Fibroblast of lung (primary cell): ENCODE measurements around the gene ICE1. TPM values are rescaled to one million over a fixed set of nuclear protein-coding genes. Genes with fewer than 3 reads are reported as not detected.

Experiments used
- DNase-seq, 2 donors: peaks; one replicate each; pipeline versions ENCODE4 v3.0.0 to v3.0.0-alpha.2; 2010; ENCODE audit warnings: low read depth in 2 of 2
- H2AFZ ChIP-seq: 2 replicates; pipeline ENCODE4 v1.5.1; 2012; ENCODE audit warnings: low read length, control low read depth, inconsistent platforms
- H3K27ac ChIP-seq: 2 replicates; pipeline ENCODE4 v1.5.1; 2011; ENCODE audit warnings: low read length, control low read depth; ENCODE audit not compliant: insufficient read depth
- H3K27me3 ChIP-seq: 2 replicates; pipeline ENCODE4 v1.5.1; 2011; ENCODE audit warnings: mild to moderate bottlenecking, low read length; ENCODE audit not compliant: control insufficient read depth, insufficient read depth
- H3K36me3 ChIP-seq: 2 replicates; pipeline ENCODE4 v1.5.1; 2011; ENCODE audit warnings: low read length; ENCODE audit not compliant: control insufficient read depth, insufficient read depth
- H3K4me1 ChIP-seq: 2 replicates; pipeline ENCODE4 v1.5.1; 2011; ENCODE audit warnings: low read length; ENCODE audit not compliant: control insufficient read depth, insufficient read depth; ENCODE audit errors: extremely low read depth
- H3K4me2 ChIP-seq: 2 replicates; pipeline ENCODE4 v1.5.1; 2011; ENCODE audit warnings: low read length, control low read depth; ENCODE audit not compliant: insufficient read depth; ENCODE audit errors: extremely low read depth
- H3K4me3 ChIP-seq, 4 experiments: fragments of 200-600 bp in 1 of 4; sonication (generic) in 1 of 4; replicated peaks in 1 of 4; 2 replicates each; pipeline ENCODE4 v1.5.1; 2011 to 2016; ENCODE audit warnings: low read length in 4 of 4, low read depth in 3 of 4, mild to moderate bottlenecking in 3 of 4, control low read depth in 2 of 4, inconsistent platforms in 1 of 4, mixed read lengths in 1 of 4; ENCODE audit not compliant: insufficient read depth in 1 of 4; ENCODE audit errors: control extremely low read depth in 1 of 4
- H3K79me2 ChIP-seq: 2 replicates; pipeline ENCODE4 v1.5.1; 2012; ENCODE audit warnings: mild to moderate bottlenecking, low read length, inconsistent platforms; ENCODE audit not compliant: control insufficient read depth, insufficient read depth
- H3K9ac ChIP-seq: 2 replicates; pipeline ENCODE4 v1.5.1; 2011; ENCODE audit warnings: mild to moderate bottlenecking, low read length, control low read depth; ENCODE audit not compliant: insufficient read depth
- H3K9me3 ChIP-seq: 2 replicates; pipeline ENCODE4 v1.5.1; 2012; ENCODE audit warnings: low read depth, low read length; ENCODE audit not compliant: control insufficient read depth, insufficient read depth
- H4K20me1 ChIP-seq: 2 replicates; pipeline ENCODE4 v1.5.1; 2011; ENCODE audit warnings: low read length; ENCODE audit not compliant: control insufficient read depth, insufficient read depth; ENCODE audit errors: extremely low read depth
- EZH2 ChIP-seq: IDR thresholded peaks from 2 replicates; pipeline ENCODE4 v1.5.1; 2012; ENCODE audit warnings: low read length, control low read depth, mild to moderate bottlenecking; ENCODE audit errors: missing control alignments
- polyA plus RNA-seq, 2 donors: library from polyadenylated mRNA; depleted of rRNA in 1 of 2; stranded (reverse) in 1 of 2; unstranded in 1 of 2; fragments of >200 nt; gene quantifications; 2 replicates each; pipeline ENCODE4 v1.2.1, GENCODE V29; 2011 to 2012; ENCODE audit warnings: missing spikeins in 1 of 2
- total RNA-seq: library from RNA; depleted of rRNA; stranded (reverse); fragments of >200 nt; gene quantifications from 2 replicates; pipeline ENCODE4 v1.2.1, GENCODE V29; 2014
- TF ChIP-seq, protein P1 (sequence below), 2 donors: IDR thresholded peaks in 1 of 2; conservative IDR thresholded peaks in 1 of 2; 1 replicate in 1 of 2; 2 replicates in 1 of 2; pipeline ENCODE4 v1.5.1; 2011 to 2012; ENCODE audit warnings: low read length in 2 of 2, control low read depth in 1 of 2, inconsistent platforms in 1 of 2, low read depth in 1 of 2, mild to moderate bottlenecking in 1 of 2

The ICE1 gene
- total and polyA plus RNA-seq, 2 donors (not counting 1 experiment from before 2014, with no cell fraction given), result 17.6 to 24.4 TPM

DNA sequence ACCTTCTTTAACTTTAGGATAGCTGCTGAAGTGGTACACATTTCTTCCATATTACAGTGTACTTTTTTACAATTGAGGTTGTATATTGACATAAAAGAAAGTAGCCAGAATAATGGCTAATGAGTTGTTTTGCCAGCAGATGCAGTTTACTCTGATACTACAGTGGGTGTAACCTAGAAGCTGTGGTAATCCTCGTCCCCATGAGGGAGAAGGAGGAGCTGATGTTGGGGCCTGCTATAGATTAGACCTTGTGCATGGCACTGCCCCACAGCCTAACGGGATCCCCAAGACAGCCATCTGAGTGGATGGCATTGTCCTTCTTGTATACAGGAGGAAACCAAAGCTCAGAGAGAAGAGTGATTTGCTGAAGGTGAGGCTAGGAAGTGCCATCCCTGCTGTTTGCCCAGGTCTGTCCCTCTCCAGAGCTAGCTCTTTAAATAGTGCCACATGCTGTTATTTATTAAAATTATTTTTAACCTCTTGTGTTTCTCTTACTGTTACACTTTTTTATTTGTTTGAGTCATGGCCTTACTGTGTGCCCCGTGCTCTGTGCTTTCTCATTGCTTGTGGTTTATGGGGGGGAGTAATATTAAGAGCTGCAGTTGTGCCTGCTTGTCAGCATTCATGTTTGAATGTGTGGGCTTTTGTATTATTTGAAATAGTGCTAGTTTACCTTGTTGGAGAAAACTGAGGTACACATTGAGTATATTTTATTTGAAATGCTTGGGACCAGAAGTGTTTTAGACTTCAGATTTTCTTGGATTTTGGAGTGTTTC is 65.3 kb downstream of the ICE1 start:
- no peak overlapping the region for H3K9ac ChIP-seq
- H3K4me1 ChIP-seq, result no peaks in the 10 kb centered on the region
- no peak overlapping the region for H3K4me3 ChIP-seq
- H3K27me3 ChIP-seq, result no peaks in the 10 kb centered on the region
- no peak overlapping the region for H2AFZ ChIP-seq
- no peak for DNase-seq
- no peaks in the 10 kb centered on the region for H3K9me3 ChIP-seq
- H3K27ac ChIP-seq, result no peak overlapping the region
- no peaks in the 10 kb centered on the region for H4K20me1 ChIP-seq
- H3K36me3 ChIP-seq, result peaks cover 2% of the 10 kb centered on the region
- H3K79me2 ChIP-seq, result no peaks in the 10 kb centered on the region
- TF ChIP-seq, protein P1, sequence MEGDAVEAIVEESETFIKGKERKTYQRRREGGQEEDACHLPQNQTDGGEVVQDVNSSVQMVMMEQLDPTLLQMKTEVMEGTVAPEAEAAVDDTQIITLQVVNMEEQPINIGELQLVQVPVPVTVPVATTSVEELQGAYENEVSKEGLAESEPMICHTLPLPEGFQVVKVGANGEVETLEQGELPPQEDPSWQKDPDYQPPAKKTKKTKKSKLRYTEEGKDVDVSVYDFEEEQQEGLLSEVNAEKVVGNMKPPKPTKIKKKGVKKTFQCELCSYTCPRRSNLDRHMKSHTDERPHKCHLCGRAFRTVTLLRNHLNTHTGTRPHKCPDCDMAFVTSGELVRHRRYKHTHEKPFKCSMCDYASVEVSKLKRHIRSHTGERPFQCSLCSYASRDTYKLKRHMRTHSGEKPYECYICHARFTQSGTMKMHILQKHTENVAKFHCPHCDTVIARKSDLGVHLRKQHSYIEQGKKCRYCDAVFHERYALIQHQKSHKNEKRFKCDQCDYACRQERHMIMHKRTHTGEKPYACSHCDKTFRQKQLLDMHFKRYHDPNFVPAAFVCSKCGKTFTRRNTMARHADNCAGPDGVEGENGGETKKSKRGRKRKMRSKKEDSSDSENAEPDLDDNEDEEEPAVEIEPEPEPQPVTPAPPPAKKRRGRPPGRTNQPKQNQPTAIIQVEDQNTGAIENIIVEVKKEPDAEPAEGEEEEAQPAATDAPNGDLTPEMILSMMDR (conservative IDR thresholded peaks at IDR 0.05 in 1 of 2, IDR thresholded peaks at IDR 0.05 in 1 of 2; ENCODE audit: low read depth in 1 of 2, low read length in 2 of 2), result no peak
- no peak for TF ChIP-seq EZH2
- no peak overlapping the region for H3K4me2 ChIP-seq

- H3K9ac ChIP-seq, result no peak overlapping the region
- no peak overlapping the region for H3K4me3 ChIP-seq
- H3K79me2 ChIP-seq, result no peaks in the 10 kb centered on the region
These were observed 68.4 kb downstream of the ICE1 start for GRCh38 chr5:5490774-5491347.

More at GRCh38 chr5:5490774-5491347, 68.4 kb downstream of the ICE1 start:
- no peaks in the 10 kb centered on the region for H3K27me3 ChIP-seq
- DNase-seq, result no peak
- H3K9me3 ChIP-seq, result no peaks in the 10 kb centered on the region
- no peaks in the 10 kb centered on the region for H4K20me1 ChIP-seq
- TF ChIP-seq, protein P1 (conservative IDR thresholded peaks at IDR 0.05 in 1 of 2, IDR thresholded peaks at IDR 0.05 in 1 of 2; ENCODE audit: low read depth in 1 of 2, low read length in 2 of 2), result no peak
- TF ChIP-seq EZH2, result no peak
- H3K4me2 ChIP-seq, result no peak overlapping the region
- no peaks in the 10 kb centered on the region for H3K4me1 ChIP-seq
- H3K27ac ChIP-seq, result no peak overlapping the region
- H3K36me3 ChIP-seq, result peaks cover 2% of the 10 kb centered on the region
- H2AFZ ChIP-seq, result no peak overlapping the region
